HG03354 (cell line): Measurements from ENCODE around the gene CBX8.
A peak's percentile ranks its signal among the peaks of the same experiment; 100 is the strongest.

ENCODE experiments used
- ATAC-seq: cut with Tn5 transposase; IDR thresholded peaks from one replicate; pipeline ENCODE4 v1.9.1; 2021; ENCODE audit warnings: mild to moderate bottlenecking; ENCODE audit not compliant: unreplicated experiment, poor library complexity, severe bottlenecking

CBX8 gene

DNA sequence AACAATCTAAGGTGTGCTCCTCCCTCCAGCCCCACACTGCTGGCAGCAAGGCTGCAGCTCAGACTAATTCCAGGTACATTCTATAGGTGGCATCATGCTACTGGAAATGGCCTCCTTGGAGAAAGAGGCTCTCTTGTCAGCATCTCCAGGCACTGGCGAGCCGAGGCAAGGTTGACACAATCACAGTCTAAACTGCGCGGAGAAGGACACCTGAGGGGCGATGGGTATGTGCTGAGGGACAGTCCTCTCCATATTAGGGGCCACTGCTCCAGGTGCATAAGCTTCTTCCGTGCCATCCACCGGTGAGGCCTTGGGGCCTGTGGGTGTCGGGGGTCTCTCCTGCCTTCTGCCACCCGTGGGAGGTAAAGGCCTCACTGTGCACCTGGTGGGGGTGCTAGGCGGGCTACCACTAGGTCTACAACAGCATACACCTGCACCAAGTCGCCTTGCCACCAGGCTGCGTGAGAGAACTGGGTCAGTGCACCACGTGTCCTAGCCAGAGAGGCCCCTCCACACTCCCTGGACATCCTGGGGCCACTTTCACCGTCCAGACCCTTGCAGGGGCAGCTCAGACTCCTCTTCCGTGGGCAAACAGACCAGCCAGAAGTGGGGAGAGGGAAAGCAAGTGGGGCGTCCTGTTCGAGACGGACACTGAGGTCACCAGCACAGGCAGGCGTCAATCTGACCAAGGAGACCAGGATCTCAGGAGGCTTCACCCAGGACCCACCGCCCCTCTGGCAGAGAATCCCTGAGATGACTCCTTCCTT, 12.1 kb upstream of the CBX8 start:
- no peak for ATAC-seq

DNA sequence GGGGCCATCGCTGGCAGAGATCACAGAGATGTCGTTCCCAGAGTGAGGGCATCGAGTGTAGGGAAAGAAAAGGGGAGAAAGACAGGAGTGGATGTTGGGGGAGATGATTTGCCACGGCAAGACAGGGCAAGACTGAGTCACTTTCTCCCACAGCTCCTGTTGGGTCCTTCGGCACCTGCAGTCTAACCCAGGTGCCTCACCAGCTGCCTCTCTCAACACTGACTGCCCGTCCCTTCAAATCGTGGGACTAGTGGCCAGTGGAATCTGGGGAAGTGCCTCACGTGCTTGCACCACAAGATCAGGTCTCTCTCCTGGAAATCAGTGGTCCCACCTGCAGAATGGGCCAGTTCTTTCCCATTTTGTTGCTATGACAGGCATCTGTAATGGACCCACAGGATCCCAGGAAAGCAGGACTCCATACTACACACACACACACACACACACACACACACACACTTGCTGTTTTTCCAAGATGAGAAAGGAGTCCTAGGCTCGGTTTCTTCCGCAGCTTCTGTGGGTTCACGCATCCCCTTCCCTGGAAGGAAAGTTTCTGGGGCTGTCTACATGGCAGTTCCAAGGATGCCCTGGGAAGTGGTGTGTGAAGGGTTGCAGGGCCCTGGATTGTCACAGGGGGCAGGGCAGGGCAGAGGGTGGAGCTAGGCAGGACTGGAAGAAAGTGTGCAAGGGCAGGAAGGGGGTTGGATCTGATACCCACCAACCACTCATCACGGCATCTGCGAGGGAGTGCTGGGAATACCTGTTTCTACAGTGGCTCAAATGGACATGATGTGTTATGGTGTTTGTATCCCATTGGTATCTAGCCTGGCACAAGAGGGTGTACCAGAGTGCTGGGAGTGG, 10.2 kb upstream of the CBX8 start:
- no peak for ATAC-seq

DNA sequence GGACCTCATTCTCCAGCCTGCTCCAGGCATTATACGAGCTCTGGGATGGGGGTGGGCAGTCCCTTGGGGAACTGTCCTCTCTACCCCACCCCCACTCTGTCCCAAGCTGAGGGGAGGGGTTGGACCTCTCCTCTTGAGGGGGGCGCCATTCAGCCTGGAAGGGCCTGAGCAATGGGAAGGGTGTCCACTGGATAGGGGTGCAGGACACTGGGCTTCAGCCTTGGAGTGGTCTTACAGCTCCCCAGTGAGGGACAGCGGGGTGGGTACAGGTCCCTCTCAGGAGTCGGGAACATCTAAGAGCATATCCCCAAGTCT, 9.5 kb upstream of the CBX8 start:
- no peak for ATAC-seq

DNA sequence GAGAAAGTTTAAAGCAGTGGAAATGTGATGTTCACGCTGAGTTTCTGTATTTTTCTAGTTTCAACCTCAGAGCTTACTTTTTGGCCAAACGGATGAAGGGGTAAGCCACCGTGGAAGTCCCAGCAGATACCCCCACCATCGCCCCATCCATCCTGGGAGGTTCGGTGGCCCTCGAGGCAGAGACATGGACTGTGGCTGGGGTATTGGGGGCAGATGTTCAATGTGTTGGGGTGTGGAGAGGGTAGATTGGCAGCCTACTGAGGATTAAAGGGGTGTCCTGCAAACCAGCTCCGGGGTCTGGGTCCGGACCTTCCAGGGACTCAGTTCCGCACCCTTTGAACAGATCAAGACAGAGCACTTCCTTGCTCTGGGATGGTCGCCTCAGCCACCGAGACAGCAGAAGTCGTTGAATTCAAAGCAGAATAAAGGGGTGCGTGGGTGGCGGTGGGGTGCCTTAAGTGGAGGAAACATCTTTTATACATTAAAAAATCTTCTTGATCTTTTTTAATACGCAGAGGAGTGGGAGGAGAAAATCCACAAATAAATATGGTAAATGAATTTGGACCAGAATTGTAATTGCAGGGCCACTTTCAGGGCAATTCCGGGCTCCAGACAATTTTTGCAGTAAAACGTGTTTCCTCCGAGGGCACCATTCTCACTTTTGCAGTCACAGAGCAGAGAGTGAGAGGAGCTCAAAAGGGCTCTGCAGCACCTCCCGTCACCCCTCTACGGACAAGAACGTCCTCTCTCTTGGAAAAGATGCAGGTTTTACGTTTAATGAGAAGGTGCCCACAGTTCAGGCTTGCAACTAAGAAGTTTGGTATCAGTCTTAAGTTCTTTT, 8.2 kb upstream of the CBX8 start:
- ATAC-seq: no peak

DNA sequence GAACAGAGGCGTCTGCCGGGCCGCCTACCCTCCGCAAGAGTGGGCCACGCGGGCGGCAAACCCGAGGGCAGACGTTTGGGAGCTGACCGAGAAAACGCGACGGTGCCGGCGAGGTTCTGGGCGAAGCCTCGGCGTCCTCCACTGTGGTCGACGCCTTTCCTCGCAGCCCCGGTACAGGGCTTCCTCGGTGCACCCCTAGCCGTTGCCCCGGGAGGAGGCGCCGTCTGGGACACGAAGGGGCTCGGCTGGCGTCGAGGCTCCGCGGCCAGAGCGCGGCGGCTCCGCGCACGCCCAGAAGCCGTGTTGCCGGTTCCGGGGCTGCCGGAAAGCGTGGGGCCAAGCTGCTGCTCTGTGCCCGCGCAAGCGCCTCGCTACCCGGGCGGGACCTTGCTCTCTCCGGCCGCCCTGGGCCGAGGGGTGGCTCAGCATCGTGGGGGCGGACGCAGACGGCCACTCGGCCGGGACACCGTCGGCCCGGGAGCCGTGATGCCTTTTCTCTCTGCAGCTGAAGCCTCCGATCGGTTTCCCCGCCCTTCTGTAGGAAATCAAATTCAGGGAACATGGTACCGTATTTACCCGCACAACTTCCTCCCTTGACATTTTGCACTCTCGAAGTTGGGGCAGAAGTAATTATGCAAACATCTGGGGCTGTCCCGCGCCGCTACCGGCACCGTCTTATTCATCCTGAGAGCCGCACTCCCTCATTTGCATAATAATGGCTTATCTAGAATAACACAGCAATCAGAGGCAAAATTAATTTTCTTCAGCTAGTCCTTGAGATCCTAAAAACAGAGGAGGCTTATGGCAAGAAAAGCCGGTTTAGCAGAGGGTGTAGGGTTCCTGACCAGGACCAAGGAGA, 7.3 kb upstream of the CBX8 start:
- peak; percentile 70 for ATAC-seq

DNA sequence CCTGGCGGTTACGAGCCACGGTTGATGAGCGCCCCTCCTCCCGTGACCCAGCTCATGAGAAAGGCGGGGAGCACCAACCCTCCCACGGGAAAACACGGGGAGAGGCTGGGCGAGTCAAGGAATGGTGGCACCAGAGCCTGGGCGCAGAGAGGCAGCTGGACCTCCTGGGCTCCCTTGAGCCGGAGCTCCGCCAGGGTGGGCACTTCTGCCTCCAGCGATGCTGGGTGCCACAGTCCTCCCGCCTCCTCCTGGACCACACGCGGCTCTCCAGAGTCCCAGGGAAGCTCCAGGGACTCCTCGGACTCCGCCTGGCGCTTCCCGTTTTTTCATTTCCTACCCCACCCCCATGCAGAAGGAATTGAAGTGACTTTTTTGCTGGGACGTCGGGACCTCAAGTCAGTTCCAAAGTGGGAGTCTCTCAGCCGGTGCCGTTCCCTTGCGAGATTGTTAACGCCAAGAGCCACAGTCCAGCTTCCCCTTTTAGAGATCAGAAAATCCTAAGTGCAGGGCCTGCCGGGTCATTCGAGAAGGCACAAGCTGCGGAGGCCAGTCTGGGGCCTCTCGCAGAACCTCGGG, 6.6 kb upstream of the CBX8 start:
- no peak for ATAC-seq

DNA sequence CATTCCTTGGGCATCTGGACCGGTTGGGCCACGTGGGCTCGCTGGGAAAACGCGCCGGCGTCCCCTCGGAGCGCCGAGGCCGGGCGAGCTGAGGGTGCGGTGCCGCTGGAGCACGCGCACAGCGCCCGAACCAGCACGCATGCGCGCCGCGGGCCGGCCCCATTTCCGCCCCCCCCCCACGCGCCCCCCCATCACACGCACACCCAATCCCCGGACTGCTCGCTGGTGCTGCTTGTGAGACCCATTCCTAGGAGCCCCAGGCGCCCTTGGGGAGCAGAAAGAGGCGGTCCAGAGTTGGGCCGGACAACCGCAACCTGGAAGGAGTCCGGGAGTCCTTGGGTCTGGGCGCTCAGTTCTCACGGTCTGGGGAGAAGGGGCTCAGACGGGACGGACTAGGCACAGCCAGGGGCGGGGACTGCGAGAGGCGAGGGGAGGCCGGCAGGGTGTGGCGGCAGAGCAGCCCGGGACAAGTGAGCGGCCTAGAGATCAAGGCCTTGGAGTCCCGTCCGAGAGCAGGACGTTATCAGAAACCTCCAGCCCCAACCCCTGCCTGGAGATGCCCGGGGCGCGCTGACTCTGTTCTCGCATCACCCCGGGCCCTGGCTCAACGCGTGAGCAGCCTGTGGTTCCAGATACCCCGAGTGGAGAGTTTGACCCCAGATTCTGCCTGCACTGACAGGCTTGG, 6.0 kb upstream of the CBX8 start:
- no peak for ATAC-seq

DNA sequence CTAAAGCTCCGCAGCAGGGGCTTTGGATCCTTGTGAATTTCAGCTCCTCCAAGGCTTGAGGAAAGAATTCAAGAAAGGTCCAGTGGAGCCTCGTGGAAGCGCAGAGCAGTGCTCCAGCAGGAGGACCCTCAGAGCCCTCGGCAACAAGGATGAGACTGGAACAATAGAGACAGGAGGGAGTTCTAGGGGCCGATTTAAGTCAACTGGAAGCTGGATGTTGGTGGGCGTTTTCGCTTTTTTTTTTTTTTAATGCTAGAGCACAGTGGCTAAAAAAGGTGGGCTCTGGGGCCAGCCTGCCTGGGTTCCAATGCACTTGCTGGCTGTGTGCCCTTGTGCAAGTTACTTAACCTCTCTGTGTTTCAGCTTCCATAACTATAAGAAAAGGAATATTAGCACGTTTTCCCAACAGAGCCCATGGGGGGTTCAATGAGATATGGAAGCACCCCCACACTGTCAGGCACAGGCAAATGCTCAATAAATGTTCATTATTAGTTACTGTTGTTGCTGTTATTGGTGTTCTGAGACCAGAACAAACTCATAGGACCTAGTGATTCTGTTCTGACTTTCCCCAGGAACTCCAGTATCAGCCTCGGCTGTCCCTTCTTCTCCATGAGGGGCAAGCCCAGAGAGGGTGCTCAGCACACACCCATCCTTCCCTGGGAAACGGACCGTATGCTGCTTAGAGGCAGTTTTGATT, 5.3 kb upstream of the CBX8 start:
- no peak for ATAC-seq

DNA sequence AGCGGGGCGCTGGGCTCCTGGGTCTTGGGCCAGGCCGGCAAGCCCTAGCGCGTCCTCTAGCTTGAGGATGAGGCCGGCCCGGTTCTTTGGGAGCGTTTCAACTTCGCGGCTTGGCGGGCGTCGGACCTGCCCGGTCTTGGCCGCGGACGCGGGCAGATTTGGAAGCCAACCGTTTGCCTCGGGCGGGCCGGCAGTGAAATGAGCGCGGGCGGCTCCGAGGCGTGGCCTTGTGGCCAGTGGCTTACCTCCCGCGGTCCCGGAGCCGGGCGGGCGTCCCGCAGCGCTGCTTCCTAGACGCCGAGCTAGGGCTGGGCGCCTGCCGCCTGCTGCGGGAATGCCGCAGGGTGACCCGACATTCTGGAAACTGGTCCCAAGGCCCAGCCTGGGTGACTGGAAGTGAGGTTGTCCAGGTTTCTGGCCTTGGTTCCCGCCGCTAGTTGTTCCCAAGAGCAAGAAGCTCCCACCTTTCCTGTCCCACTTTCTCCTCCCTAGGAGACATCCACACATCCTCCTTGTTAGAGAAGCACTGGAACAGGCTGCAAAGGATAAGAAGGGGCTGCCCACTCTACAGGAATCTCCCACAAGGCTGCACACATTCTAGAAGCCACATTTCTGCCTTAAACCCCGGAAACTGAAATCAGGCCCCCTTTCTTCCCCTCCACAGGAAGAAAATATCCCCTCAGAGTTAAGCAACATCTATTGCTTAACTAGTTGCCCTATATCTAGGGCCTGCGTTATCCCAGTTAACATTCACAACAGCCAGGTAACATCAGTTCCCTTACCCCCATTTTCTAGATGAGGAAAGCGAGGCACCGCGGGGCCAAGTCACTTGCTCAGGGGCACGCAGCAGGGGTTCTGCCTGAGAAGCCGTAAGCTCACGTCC, 4.5 kb upstream of the CBX8 start:
- ATAC-seq: no peak

DNA sequence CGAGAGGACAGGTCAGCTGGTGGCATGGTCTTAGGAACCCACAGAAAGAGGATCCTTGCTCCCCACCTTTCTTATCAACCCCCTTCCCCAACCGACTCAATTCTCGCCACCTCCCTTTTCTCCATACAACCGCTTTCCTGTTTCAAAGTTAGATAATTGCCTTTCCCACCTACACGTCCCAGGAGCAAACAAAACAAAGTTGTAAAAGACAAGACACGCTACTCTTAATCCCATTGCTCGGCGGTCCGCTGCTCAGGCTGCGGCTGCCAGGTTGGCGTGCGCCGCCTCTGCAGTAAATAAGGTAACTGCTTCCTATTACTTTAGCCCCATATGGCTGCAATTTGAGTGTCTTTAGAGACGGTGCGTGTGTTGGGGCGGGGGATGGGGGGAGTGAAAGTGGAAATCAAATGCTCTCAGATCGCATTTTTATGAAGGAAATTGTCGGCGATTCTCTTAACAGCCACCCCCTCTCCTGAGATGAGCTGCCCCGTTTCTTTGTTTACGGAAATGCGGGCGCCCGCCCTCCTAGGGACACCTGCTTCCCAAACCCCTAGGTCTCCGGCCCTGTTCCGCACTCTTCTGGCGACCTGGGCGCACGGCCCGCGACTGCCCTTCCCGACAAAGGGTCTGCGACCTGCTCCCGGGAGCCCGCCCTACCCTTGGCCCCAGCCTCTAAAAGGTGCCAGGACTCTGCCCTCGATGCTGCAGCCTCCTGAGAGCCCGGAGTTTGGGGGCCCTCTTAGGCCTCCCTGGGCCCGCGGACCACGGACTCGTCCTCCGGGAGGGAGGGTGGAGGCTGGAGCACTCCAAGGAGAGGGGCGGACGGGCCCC, 3.7 kb upstream of the CBX8 start:
- no peak for ATAC-seq

DNA sequence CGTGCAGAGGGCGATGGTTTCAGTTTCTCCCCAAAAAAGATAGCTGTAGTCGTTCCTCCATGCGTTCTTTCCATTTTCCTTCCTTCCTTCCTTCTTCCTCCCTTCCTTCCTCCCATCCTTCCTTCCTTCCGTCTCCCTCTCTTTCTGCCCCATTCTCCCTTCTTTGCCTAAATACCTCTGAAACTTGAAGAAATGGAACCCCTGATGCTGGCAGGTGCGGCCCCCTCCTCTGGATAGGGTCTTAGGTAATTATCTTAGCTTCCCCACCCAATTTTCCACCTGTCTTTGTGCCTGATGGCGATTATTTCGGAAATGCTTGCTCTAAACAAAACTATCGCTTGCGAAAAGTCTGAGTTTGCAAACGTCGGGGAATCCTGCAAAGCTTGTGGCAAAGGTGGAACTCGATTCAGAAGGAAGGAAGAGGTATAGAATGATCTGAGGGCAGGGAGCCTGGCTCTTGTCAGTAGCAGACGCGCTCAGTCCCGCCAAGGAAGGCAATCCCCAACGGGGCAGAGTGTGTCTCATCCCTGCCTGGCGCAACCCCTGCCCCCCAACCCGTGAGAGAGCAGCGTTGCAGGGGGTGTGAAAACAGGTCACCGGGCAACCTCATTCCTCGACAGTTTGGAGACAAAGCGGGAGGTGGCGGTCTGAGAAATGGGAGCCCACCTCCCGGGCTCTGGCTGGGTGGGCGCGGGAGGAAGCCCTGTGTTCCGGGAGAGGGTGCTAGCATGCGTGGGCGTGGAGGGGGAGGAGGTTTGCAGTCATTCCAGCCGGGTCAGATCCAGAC, 2.9 kb upstream of the CBX8 start:
- no peak for ATAC-seq

DNA sequence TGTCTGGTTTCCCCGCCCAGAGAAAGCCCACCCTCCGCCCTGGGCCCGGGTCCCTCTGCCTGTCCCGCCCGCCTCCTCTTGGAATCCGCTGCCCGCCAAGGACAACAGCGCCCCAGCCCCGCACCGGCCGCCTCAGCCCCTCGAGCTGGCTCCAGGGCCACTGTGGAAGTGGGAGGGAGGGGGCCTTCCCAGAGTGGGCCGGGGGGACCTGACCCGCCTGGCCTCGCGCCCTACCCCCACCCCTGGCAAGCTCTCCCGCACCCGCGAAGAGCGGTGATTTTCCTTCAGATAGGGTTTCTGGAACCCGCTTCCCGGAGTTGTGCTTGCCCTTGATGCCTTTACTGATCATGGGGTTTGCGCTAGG, 2.3 kb upstream of the CBX8 start:
- ATAC-seq: no peak

DNA sequence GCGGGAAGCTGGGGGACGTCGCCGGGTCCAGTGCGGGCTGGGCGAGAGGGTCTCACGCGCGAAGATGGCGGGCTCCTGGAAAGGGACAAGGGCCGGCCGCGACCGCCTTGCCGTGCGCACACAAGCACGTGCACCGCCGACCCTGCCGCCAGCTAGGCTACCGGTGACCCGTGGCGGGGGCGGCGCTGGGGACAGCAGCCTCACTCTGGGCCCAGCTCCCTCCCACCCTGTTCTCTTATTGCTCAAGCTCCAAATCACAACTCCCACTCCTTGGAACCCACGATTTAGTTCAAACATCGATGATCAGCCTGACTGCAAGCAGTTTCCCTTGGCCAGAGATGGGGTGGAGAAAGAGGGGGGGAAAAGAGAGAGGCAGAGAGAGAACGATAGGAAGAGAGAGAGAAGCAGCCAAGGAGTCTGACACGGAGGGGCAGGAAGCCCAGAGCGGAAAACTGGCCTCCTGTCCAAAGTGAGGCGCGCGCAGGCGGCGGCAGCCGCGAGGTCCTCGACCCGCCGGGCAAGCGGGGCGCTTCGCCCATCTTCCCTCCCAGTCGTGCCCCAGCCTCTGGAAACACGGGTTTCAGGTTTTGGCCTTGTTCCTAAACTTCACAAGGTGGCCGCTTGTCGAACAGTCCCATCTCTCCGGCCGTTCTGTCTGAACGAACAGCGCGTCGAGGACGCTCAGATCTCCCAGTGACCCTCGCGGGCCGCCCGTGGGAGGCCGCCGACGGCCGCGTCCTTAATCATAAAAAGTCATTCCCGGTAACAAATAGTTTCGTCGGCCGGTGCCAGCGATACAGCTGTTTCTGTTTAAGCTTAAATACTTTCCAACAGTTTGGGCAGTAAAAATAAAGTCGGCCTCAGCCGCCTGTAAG, 1.7 kb upstream of the CBX8 start:
- ATAC-seq: no peak

DNA sequence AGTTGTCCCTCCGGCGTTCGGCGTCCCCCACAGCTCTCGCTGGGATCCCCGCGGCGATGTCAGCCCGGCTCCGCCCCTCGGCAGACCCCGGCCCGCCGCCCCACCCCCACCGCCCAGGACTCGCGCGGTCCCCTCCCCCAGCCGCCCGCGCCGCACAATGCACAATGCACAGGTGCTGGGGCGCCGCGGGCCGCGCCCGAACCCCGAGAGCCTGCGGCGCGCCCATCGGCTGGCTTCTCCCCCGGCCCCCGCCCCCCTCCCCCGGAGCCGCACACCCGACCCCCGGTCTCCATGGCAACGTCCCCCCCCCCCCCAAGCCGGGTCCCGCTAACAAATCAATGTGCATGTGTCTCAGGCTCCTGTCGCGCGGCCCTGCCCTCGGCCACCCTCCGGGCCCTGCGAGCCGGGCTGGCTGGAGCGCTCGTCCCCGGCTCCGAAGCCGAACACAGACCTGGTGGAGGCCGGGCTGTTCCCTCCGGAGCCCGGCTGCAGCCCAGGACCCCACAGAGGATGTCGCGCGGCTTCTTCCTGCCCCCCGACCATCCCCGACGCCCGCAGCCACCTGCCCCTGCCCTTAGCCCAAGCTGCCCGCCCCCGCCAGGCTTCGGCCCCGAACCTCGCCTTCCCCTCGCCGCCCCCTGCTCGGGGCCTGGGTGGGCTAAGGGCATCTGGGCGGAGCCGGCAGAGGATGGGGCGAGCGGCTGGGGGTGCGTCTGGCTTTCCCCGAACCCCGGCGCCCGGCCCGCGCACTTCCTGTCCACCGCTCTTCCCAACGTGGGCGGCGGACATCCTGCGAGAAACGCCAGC, 818 bp upstream of the CBX8 start:
- peak; percentile 9 for ATAC-seq
